ENCODE measurements around the gene LAP3. TPM values are rescaled to one million over a fixed set of nuclear protein-coding genes. Genes with fewer than 3 reads are reported as not detected.
A peak's percentile ranks its signal among the peaks of the same experiment; 100 is the strongest.

Gene LAP3
- total and polyA plus RNA-seq, 12 donors: 22.7 to 176 (median 105) TPM

GRCh38 chr4:17616283-17616682 lies 39.3 kb downstream of the LAP3 start:
- DNase-seq: no peak
- intact Hi-C loops (cut with DNase I): no loop called here
- H3K4me1 ChIP-seq (replicated peaks in 1 of 2): peaks cover 14 to 40% of the 10 kb centered on the region in 2 donors
- H3K27ac ChIP-seq: no peak overlapping the region
- no peaks in the 10 kb centered on the region for H3K9me3 ChIP-seq (replicated peaks in 1 of 3)
- H3K36me3 ChIP-seq (replicated peaks in 1 of 2): peaks cover 0 to 26% of the 10 kb centered on the region in 2 donors
- H3K27me3 ChIP-seq: no peaks in the 10 kb centered on the region
- WGBS, 4 donors: 54 to 67% (median 59%) methylated on average over 5 of the region's 5 CpGs
- peak overlapping the region in 1 of 4 donors; percentile 78 for H3K4me3 ChIP-seq
- no peak for TF ChIP-seq CTCF (IDR thresholded peaks at IDR 0.05)
- no peak for TF ChIP-seq POLR2A (IDR thresholded peaks at IDR 0.05)

GRCh38 chr4:17618926-17619325 lies 41.9 kb downstream of the LAP3 start:
- no peak for DNase-seq
- Histone ChIP-seq H3K9me3 (replicated peaks in 1 of 3) (no peaks in the 10 kb centered on the region), H3K4me3 (no peak overlapping the region), H3K27ac (no peak overlapping the region), H3K27me3 (no peaks in the 10 kb centered on the region), H3K4me1 (replicated peaks in 1 of 2) (peaks cover 14 to 33% of the 10 kb centered on the region in 2 donors), H3K36me3 (replicated peaks in 1 of 2) (peaks cover 0 to 52% of the 10 kb centered on the region in 2 donors)
- WGBS, 4 donors: 0 to 63% (median 38%) methylated on average over 1 of the region's 1 CpG
- TF ChIP-seq POLR2A (IDR thresholded peaks at IDR 0.05) (no peak), CTCF (IDR thresholded peaks at IDR 0.05) (no peak)
- intact Hi-C loops (cut with DNase I): no loop called here

GRCh38 chr4:17619416-17620105 lies 42.6 kb downstream of the LAP3 start:
- Histone ChIP-seq H3K4me1 (replicated peaks in 1 of 2) (peaks cover 14 to 33% of the 10 kb centered on the region in 2 donors), H3K27ac (no peak overlapping the region), H3K27me3 (no peaks in the 10 kb centered on the region), H3K36me3 (replicated peaks in 1 of 2) (peaks cover 0 to 58% of the 10 kb centered on the region in 2 donors), H3K4me3 (no peak overlapping the region), H3K9me3 (replicated peaks in 1 of 3) (no peaks in the 10 kb centered on the region)
- no peak for TF ChIP-seq POLR2A (IDR thresholded peaks at IDR 0.05)
- no peak for TF ChIP-seq CTCF (IDR thresholded peaks at IDR 0.05)
- intact Hi-C loops (cut with DNase I): no loop called here
- peak in 1 of 7 donors; percentile 39 for DNase-seq
- 51 to 74% (median 65%) methylated on average over 7 of the region's 7 CpGs for WGBS, 4 donors

- no peak overlapping the region for H3K27ac ChIP-seq
- TF ChIP-seq CTCF (IDR thresholded peaks at IDR 0.05) (no peak), POLR2A (IDR thresholded peaks at IDR 0.05) (no peak)
- DNase-seq: peak in 1 of 7 donors; percentile 47
- H3K4me3 ChIP-seq: no peak overlapping the region
- 78 to 86% (median 86%) methylated on average over 7 of the region's 7 CpGs for WGBS, 4 donors
- H3K27me3 ChIP-seq: no peaks in the 10 kb centered on the region
- no peaks in the 10 kb centered on the region for H3K9me3 ChIP-seq (replicated peaks in 1 of 3)
- peaks cover 0 to 92% of the 10 kb centered on the region in 2 donors for H3K36me3 ChIP-seq (replicated peaks in 1 of 2)
- peaks cover 0 to 11% of the 10 kb centered on the region in 2 donors for H3K4me1 ChIP-seq (replicated peaks in 1 of 2)
- intact Hi-C loops (cut with DNase I): no loop called here
These were observed 46.5 kb downstream of the LAP3 start for GRCh38 chr4:17623451-17624001.

Data from adrenal gland (tissue), 12 donors.